Measurements from ENCODE around the gene CHTF18.

DNA sequence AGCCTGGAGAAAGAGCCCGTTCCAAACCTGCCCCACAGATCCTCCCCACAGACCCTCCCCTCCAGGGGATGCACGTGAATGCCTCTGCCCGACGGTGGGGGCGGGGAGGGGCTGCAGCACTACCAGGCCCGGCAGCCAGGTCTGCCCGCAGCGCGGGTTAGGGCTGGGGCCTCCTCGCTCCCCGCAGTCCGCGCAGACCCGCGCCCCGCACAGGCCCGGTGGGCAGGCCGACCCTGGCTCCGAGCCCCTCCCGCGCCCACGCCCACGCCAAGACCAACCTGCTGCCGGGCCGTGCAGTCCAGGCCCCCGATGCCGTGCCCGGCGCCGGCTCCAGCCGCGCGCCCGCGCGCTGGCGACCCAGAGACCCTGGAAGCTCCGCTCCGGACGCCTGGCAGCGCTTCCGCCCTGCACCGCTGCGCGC, 432 bp upstream of the CHTF18 start, which contains the start of gene RPUSD1:
- TF ChIP-seq, protein P1, sequence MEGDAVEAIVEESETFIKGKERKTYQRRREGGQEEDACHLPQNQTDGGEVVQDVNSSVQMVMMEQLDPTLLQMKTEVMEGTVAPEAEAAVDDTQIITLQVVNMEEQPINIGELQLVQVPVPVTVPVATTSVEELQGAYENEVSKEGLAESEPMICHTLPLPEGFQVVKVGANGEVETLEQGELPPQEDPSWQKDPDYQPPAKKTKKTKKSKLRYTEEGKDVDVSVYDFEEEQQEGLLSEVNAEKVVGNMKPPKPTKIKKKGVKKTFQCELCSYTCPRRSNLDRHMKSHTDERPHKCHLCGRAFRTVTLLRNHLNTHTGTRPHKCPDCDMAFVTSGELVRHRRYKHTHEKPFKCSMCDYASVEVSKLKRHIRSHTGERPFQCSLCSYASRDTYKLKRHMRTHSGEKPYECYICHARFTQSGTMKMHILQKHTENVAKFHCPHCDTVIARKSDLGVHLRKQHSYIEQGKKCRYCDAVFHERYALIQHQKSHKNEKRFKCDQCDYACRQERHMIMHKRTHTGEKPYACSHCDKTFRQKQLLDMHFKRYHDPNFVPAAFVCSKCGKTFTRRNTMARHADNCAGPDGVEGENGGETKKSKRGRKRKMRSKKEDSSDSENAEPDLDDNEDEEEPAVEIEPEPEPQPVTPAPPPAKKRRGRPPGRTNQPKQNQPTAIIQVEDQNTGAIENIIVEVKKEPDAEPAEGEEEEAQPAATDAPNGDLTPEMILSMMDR (conservative IDR thresholded peaks at IDR 0.05; ENCODE audit: low read length), result no peak
- no peak for TF ChIP-seq EZH2phosphoT487 (IDR thresholded peaks at IDR 0.05; ENCODE audit: borderline replicate concordance)

Data from Loucy (cell line).